Vagina (tissue), 2 donors: ENCODE data around the gene YWHAH. TPM values are rescaled to one million over a fixed set of nuclear protein-coding genes. Genes with fewer than 3 reads are reported as not detected.

ENCODE experiments used
- DNase-seq, 2 donors: peaks; one replicate each; pipeline ENCODE4 v3.0.0-alpha.2; 2017; ENCODE audit errors: extremely low spot score in 2 of 2
- H3K27ac ChIP-seq: fragments of 200-600 bp; sonication (generic); one replicate; pipeline ENCODE4 v1.5.1; 2019
- H3K27me3 ChIP-seq: fragments of 200-600 bp; sonication (generic); one replicate; pipeline ENCODE4 v1.5.1; 2019
- H3K36me3 ChIP-seq, 2 donors: fragments of 200-600 bp; sonication (generic); one replicate each; pipeline ENCODE4 v1.5.1; 2017 to 2019
- H3K4me1 ChIP-seq: fragments of 200-600 bp; sonication (generic); one replicate; pipeline ENCODE4 v1.5.1; 2019
- H3K4me3 ChIP-seq, 2 donors: fragments of 200-600 bp; sonication (generic); 1 replicate in 1 of 2; 2 replicates in 1 of 2; pipeline ENCODE4 v1.5.1; 2016 to 2019
- H3K9me3 ChIP-seq: fragments of 200-600 bp; sonication (generic); one replicate; pipeline ENCODE4 v1.5.1; 2019
- POLR2A ChIP-seq, 2 donors: fragments of 450-650 bp; IDR thresholded peaks; one replicate each; pipeline ENCODE4 v1.6.1; 2017; ENCODE audit warnings: antibody characterized with exemption in 2 of 2, mild to moderate bottlenecking in 2 of 2, moderate library complexity in 2 of 2
- POLR2AphosphoS5 ChIP-seq, 2 donors: sonication (generic); formaldehyde crosslinking; IDR thresholded peaks; one replicate each; pipeline ENCODE4 v1.9.0; 2017; ENCODE audit warnings: antibody characterized with exemption in 2 of 2, mild to moderate bottlenecking in 2 of 2, low read depth in 1 of 2; ENCODE audit not compliant: insufficient read depth in 1 of 2
- intact Hi-C: fragments of 100-400 bp; cut with DNase I; formaldehyde crosslinking; loops from one replicate; pipeline ENCODE4 v1.15.1; 2023
- total RNA-seq: library from RNA; depleted of rRNA; stranded (reverse); fragments of >200 nt; gene quantifications from one replicate; pipeline ENCODE4 v1.2.3, GENCODE V29; 2016
- TF ChIP-seq, protein P1 (sequence below), 3 experiments: fragments of 450-650 bp in 2 of 3; fragments of 200-600 bp in 1 of 3; sonication (generic) in 1 of 3; IDR thresholded peaks; one replicate each; pipeline ENCODE4 v1.5.1; 2017 to 2019; ENCODE audit warnings: antibody characterized with exemption in 3 of 3, mild to moderate bottlenecking in 2 of 3, moderate library complexity in 2 of 3

The YWHAH gene
- total RNA-seq, 1 donor from 2014 or later, result 86.2 TPM

DNA sequence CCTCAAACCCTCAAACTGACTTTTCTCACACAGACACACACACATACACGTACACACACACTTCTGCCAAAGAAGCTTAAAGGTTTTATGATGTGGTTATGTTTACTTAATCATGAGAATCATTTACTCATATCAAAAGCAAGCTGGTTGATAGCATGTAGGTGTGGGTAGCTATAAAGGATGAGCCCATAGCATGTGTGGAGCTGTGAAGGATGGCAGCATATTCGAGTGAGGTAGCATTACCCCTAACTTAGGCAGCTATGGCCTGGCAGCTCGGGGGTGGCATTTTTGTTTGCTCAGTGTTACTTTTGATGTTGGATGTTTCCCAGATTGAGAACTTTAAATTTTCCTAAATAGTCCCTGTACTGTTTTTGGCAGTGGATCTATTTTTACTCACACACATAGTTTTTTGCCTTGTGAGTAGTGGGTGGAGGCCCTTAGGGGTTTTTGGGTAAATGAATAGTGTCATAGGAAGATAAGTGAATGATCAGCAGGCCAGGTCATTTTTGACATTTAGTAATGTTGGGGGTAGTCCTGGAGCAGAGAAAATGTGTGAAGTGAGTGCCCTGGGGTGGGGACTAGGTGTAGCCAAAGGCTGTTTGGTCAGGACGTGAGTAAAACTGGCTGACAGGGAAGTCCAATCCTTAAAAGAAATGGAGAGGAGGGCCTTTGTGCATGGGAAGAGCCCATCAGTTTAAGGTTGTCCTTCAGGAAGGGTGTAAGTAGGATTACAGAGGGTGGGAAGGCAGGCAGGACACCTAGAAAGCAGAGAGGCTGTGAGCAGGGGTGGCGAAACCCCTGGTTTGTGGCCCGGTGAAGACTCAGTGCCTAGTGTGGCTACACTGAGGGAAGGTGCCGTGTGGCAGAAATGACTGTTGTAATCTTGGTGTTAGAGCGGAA is 7.1 kb downstream of the YWHAH start:
- H3K4me1 ChIP-seq, result peaks cover 58% of the 10 kb centered on the region
- H3K27ac ChIP-seq, result peak overlapping the region; percentile 64
- intact Hi-C loops, result no loop called here

DNA sequence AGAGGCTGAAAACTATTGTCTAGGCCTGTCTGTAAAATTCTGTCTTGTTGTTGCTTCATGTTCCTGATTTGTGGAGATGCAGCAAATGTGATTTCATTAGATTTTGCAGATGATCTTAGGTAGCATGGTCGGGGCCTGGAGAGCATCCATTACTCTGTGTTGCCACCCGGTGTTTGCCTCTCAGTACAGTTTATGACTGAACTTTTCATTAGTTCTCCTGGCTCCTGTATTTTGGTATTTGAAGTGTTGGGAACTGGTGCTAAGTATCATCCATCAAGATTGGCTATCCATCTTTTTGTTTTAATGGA is 7.7 kb downstream of the YWHAH start:
- Histone ChIP-seq H3K27me3 (no peaks in the 10 kb centered on the region), H3K36me3 (peaks cover 0 to 11% of the 10 kb centered on the region in 2 donors), H3K4me1 (peaks cover 52% of the 10 kb centered on the region), H3K9me3 (no peaks in the 10 kb centered on the region), H3K4me3 (no peak overlapping the region), H3K27ac (peak overlapping the region; percentile 64)
- intact Hi-C loops, result no loop called here
- TF ChIP-seq POLR2AphosphoS5 (IDR thresholded peaks at IDR 0.05; ENCODE audit: insufficient read depth in 1 of 2, low read depth in 1 of 2) (no peak), POLR2A (IDR thresholded peaks at IDR 0.05) (no peak)
- TF ChIP-seq, protein P1, sequence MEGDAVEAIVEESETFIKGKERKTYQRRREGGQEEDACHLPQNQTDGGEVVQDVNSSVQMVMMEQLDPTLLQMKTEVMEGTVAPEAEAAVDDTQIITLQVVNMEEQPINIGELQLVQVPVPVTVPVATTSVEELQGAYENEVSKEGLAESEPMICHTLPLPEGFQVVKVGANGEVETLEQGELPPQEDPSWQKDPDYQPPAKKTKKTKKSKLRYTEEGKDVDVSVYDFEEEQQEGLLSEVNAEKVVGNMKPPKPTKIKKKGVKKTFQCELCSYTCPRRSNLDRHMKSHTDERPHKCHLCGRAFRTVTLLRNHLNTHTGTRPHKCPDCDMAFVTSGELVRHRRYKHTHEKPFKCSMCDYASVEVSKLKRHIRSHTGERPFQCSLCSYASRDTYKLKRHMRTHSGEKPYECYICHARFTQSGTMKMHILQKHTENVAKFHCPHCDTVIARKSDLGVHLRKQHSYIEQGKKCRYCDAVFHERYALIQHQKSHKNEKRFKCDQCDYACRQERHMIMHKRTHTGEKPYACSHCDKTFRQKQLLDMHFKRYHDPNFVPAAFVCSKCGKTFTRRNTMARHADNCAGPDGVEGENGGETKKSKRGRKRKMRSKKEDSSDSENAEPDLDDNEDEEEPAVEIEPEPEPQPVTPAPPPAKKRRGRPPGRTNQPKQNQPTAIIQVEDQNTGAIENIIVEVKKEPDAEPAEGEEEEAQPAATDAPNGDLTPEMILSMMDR (IDR thresholded peaks at IDR 0.05), result no peak
- no peak for DNase-seq

More for the DNA sequence above, 7.1 kb downstream of the YWHAH start:
- Histone ChIP-seq H3K4me3 (no peak overlapping the region), H3K9me3 (no peaks in the 10 kb centered on the region), H3K27me3 (no peaks in the 10 kb centered on the region), H3K36me3 (peaks cover 0 to 5% of the 10 kb centered on the region in 2 donors)
- TF ChIP-seq POLR2A (IDR thresholded peaks at IDR 0.05), result no peak
- TF ChIP-seq, protein P1 (IDR thresholded peaks at IDR 0.05), result no peak
- TF ChIP-seq POLR2AphosphoS5 (IDR thresholded peaks at IDR 0.05; ENCODE audit: insufficient read depth in 1 of 2, low read depth in 1 of 2), result no peak
- DNase-seq, result no peak

DNA sequence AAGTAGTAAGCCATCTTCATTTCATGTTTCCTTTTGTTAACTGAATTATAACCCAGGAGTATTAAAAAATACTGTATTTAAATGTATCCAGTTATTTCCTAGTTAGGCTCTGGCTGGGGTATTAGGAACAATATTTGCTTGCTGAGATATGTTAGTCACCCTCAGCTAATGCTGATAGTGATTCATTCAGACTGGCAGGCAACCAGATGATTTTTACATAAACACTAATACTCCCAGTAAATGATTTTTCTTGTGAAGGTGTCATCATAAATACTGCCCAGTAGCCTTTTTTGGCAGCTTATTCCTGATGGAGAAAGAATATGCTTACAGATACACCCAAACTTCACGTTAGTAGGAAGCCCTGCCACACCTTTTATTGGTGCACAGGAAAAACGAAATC is 8.1 kb downstream of the YWHAH start:
- H3K27ac ChIP-seq, result peak overlapping the region; percentile 64
- intact Hi-C loops, result no loop called here

DNA sequence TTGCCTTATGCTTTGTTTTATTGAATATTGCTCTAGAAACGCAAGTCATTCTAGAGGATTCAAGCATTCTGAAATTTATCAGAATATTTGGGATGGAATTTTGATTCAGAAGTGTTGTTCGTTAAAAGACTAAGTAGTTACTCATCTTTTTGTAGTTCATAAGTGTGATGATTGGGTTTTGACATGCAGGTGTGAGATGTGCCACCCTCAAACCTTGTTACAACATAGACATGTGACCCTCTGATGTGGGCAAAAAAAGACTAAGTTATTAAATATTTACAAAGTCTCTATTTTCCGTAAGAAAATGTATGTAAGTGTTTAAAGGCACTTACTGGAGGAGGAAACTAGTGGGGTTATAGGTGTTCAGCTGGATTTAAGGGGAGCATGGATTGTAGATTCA is 8.9 kb downstream of the YWHAH start:
- Histone ChIP-seq H3K4me3 (no peak overlapping the region), H3K36me3 (peaks cover 0 to 19% of the 10 kb centered on the region in 2 donors), H3K27ac (peak overlapping the region; percentile 64), H3K4me1 (peaks cover 49% of the 10 kb centered on the region), H3K9me3 (no peaks in the 10 kb centered on the region), H3K27me3 (no peaks in the 10 kb centered on the region)
- DNase-seq, result no peak
- intact Hi-C loops, result no loop called here
- TF ChIP-seq POLR2AphosphoS5 (IDR thresholded peaks at IDR 0.05; ENCODE audit: insufficient read depth in 1 of 2, low read depth in 1 of 2) (no peak), POLR2A (IDR thresholded peaks at IDR 0.05) (no peak)
- TF ChIP-seq, protein P1 (IDR thresholded peaks at IDR 0.05), result no peak

More for the DNA sequence above, 8.1 kb downstream of the YWHAH start:
- Histone ChIP-seq H3K9me3 (no peaks in the 10 kb centered on the region), H3K4me3 (peak overlapping the region in 1 of 2 donors; percentile 8), H3K27me3 (no peaks in the 10 kb centered on the region), H3K36me3 (peaks cover 0 to 15% of the 10 kb centered on the region in 2 donors), H3K4me1 (peaks cover 49% of the 10 kb centered on the region)
- DNase-seq, result no peak
- TF ChIP-seq POLR2AphosphoS5 (IDR thresholded peaks at IDR 0.05; ENCODE audit: insufficient read depth in 1 of 2, low read depth in 1 of 2) (peak in 1 of 2 donors; percentile 59), POLR2A (IDR thresholded peaks at IDR 0.05) (no peak)

DNA sequence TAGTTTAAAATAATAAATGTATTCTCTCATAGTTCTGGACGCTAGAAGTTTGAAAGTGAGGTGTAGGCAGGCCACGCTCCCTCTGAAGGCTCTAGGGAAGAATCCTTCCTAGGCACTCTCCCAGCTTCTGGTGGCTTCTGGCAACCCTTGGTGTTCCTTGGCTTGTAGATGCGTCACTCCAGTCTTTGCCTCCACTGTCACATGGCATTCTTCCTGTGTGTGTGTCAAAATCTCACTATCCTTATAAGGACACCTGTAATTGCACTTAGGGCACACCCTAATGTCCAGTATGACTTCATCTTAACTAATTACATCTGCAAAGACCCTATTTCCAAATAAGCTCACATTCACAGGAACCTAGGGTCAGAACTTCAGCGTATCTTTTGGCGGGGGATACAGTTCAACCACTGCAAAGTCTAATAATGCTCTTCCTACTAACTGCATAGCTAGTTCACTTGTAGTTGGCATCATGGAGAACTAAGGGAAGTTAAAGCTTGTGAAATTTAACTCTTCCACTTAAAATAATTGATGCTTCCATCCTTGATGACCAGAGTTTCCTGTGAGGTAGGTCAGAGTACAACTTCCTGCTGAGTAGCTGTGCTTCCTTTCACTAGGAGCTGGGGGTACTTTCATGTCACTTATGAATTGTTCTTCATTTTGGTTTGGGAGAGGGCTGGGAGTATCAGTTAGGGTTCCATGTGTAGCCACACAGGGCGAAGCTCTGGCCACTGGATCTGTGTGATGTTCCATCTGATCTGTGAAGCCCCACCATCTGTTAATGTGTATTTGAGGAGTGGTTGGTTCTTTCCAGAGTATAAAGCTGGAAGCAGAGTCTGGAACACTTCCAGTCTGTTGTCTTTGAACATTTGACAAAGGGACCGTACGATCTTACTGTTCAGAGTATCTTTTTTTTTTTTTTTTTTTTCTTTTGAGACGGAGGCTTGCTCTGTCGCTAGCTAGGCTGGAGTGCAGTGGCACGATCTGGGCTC is 10.5 kb downstream of the YWHAH start:
- H3K27ac ChIP-seq, result peak overlapping the region; percentile 53
- intact Hi-C loops, result no loop called here
- peaks cover 0 to 19% of the 10 kb centered on the region in 2 donors for H3K36me3 ChIP-seq
- no peaks in the 10 kb centered on the region for H3K9me3 ChIP-seq
- H3K4me3 ChIP-seq, result no peak overlapping the region
- DNase-seq, result no peak
- TF ChIP-seq POLR2A (IDR thresholded peaks at IDR 0.05) (no peak), POLR2AphosphoS5 (IDR thresholded peaks at IDR 0.05; ENCODE audit: insufficient read depth in 1 of 2, low read depth in 1 of 2) (peak in 1 of 2 donors; percentile 49)
- TF ChIP-seq, protein P1 (IDR thresholded peaks at IDR 0.05), result no peak
- H3K4me1 ChIP-seq, result peaks cover 49% of the 10 kb centered on the region
- no peaks in the 10 kb centered on the region for H3K27me3 ChIP-seq
